ENCODE results near the gene RAB14.

DNA sequence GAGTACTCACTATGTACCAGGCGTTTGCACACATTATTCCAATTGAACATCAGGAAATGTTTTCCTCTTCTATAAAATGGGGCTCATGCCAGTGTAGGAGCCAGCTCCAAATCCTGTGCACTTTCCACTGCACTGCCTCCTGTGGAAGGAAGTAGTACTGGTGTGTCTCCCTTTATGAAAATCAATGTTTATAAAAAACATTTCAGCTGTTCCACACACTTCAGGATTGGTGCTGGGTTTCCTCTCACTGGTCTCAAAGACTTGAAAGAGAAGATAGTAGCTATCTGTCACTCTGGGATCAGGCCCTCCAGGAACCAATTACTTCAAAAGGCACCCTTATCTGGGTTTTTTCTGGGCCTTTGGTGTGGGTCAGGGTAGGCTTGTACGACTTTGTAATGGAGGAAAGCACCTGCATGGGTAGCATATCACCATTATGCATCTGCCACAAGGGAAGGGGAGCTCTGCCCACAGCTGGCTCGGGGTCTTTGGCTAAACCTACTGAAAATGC lies 32.5 kb downstream of the RAB14 start:
- TF ChIP-seq ZNF785 (tag by site-specific recombination; IDR thresholded peaks at IDR 0.05), result no peak
- no peak for TF ChIP-seq ZNF112 (tag by site-specific recombination; IDR thresholded peaks at IDR 0.05)
- TF ChIP-seq, protein P1, sequence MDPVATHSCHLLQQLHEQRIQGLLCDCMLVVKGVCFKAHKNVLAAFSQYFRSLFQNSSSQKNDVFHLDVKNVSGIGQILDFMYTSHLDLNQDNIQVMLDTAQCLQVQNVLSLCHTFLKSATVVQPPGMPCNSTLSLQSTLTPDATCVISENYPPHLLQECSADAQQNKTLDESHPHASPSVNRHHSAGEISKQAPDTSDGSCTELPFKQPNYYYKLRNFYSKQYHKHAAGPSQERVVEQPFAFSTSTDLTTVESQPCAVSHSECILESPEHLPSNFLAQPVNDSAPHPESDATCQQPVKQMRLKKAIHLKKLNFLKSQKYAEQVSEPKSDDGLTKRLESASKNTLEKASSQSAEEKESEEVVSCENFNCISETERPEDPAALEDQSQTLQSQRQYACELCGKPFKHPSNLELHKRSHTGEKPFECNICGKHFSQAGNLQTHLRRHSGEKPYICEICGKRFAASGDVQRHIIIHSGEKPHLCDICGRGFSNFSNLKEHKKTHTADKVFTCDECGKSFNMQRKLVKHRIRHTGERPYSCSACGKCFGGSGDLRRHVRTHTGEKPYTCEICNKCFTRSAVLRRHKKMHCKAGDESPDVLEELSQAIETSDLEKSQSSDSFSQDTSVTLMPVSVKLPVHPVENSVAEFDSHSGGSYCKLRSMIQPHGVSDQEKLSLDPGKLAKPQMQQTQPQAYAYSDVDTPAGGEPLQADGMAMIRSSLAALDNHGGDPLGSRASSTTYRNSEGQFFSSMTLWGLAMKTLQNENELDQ (tag by site-specific recombination; IDR thresholded peaks at IDR 0.05; ENCODE audit: low read depth), result no peak

All from HEK293 (cell line).